HG03342 (cell line): ENCODE results near the gene DGLUCY.
"Not testable (repeated sequence)": the region's sequence is repeated elsewhere in the genome, so short reads cannot be mapped to it uniquely, and the experiment has no call there.

Source experiments
- ATAC-seq: cut with Tn5 transposase; IDR thresholded peaks from one replicate; pipeline ENCODE4 v1.9.1; 2021; ENCODE audit warnings: mild to moderate bottlenecking, moderate library complexity; ENCODE audit not compliant: unreplicated experiment

The DGLUCY gene

GRCh38 chr14:91135039-91135438 lies 21.2 kb downstream of the DGLUCY start:
- ATAC-seq = no peak

GRCh38 chr14:91138511-91139359 lies 24.9 kb downstream of the DGLUCY start:
- no peak for ATAC-seq

- no peak for ATAC-seq
Observed at GRCh38 chr14:91139776-91140175, 25.9 kb downstream of the DGLUCY start.

GRCh38 chr14:91140672-91141071 lies 26.8 kb downstream of the DGLUCY start:
- ATAC-seq = no peak

GRCh38 chr14:91142214-91142668 lies 28.4 kb downstream of the DGLUCY start:
- peak; percentile 85 for ATAC-seq

GRCh38 chr14:91143862-91144261 lies 30.0 kb downstream of the DGLUCY start:
- ATAC-seq = no peak

GRCh38 chr14:91144425-91145145 lies 30.7 kb downstream of the DGLUCY start:
- ATAC-seq = no peak

- no peak for ATAC-seq
Observed at GRCh38 chr14:91145391-91146160, 31.7 kb downstream of the DGLUCY start.

GRCh38 chr14:91146661-91147060 lies 32.8 kb downstream of the DGLUCY start:
- ATAC-seq = no peak

- ATAC-seq = no peak
Observed at GRCh38 chr14:91149462-91149861, 35.6 kb downstream of the DGLUCY start.

GRCh38 chr14:91152499-91152898 lies 38.6 kb downstream of the DGLUCY start:
- ATAC-seq = no peak

GRCh38 chr14:91153360-91153759 lies 39.5 kb downstream of the DGLUCY start:
- no peak for ATAC-seq

GRCh38 chr14:91154851-91155625 lies 41.2 kb downstream of the DGLUCY start:
- ATAC-seq = no peak

GRCh38 chr14:91155626-91156089 lies 41.8 kb downstream of the DGLUCY start:
- no peak for ATAC-seq

- ATAC-seq = not testable (repeated sequence)
Observed at GRCh38 chr14:91156142-91156666, 42.3 kb downstream of the DGLUCY start.

- not testable (repeated sequence) for ATAC-seq
Observed at GRCh38 chr14:91156877-91157276, 43.0 kb downstream of the DGLUCY start.

GRCh38 chr14:91158091-91158790 lies 44.4 kb downstream of the DGLUCY start:
- no peak for ATAC-seq

- ATAC-seq = no peak
Observed at GRCh38 chr14:91159182-91159581, 45.3 kb downstream of the DGLUCY start.

- ATAC-seq = no peak
Observed at GRCh38 chr14:91159906-91160305, 46.0 kb downstream of the DGLUCY start.

- no peak for ATAC-seq
Observed at GRCh38 chr14:91163316-91163715, 49.4 kb downstream of the DGLUCY start.
